HEK293T (cell line): ENCODE data around the gene MTARC2.

ENCODE experiments used
- CTCF ChIA-PET: fragments of 350-600 bp; formaldehyde crosslinking; extraction: SDS; loops from one replicate; lab custom pipeline; 2021; ENCODE audit warnings: antibody characterized with exemption, inconsistent platforms; lab: Yijun Ruan, JAX
- POLR2A ChIA-PET: fragments of 350-600 bp; formaldehyde crosslinking; extraction: SDS; loops from one replicate; lab custom pipeline; 2020; ENCODE audit warnings: antibody characterized with exemption, inconsistent platforms; lab: Yijun Ruan, JAX
- DNase-seq: peaks from one replicate; pipeline ENCODE4 v3.0.0; 2012; ENCODE audit warnings: mixed read lengths; ENCODE audit errors: extremely low spot score
- ARNT ChIP-seq: fragments of 450-650 bp; IDR thresholded peaks from 2 replicates; pipeline ENCODE4 v1.6.1; 2017; ENCODE audit warnings: mild to moderate bottlenecking
- BHLHE40 ChIP-seq: fragments of 450-650 bp; IDR thresholded peaks from 2 replicates; pipeline ENCODE4 v1.6.1; 2016; ENCODE audit warnings: mild to moderate bottlenecking, moderate library complexity, borderline replicate concordance
- CTBP1 ChIP-seq: fragments of 450-650 bp; IDR thresholded peaks from 2 replicates; pipeline ENCODE4 v1.6.1; 2016; ENCODE audit warnings: borderline replicate concordance
- ELF4 ChIP-seq: fragments of 450-650 bp; IDR thresholded peaks from 2 replicates; pipeline ENCODE4 v1.6.1; 2017; ENCODE audit warnings: antibody characterized with exemption
- FOXA1 ChIP-seq: fragments of 450-650 bp; IDR thresholded peaks from 2 replicates; pipeline ENCODE4 v1.6.1; 2016; ENCODE audit warnings: mild to moderate bottlenecking
- FOXK2 ChIP-seq: fragments of 450-650 bp; IDR thresholded peaks from 2 replicates; pipeline ENCODE4 v1.6.1; 2016; ENCODE audit warnings: mild to moderate bottlenecking
- FOXM1 ChIP-seq: fragments of 450-650 bp; IDR thresholded peaks from 2 replicates; pipeline ENCODE4 v1.6.1; 2017; ENCODE audit warnings: mild to moderate bottlenecking, borderline replicate concordance
- HDGF ChIP-seq: fragments of 450-650 bp; IDR thresholded peaks from 2 replicates; pipeline ENCODE4 v1.6.1; 2017; ENCODE audit warnings: antibody characterized with exemption, borderline replicate concordance
- L3MBTL2 ChIP-seq: fragments of 450-650 bp; conservative IDR thresholded peaks from 2 replicates; pipeline ENCODE4 v1.6.1; 2016; ENCODE audit warnings: mild to moderate bottlenecking
- LEF1 ChIP-seq: fragments of 450-650 bp; IDR thresholded peaks from 2 replicates; pipeline ENCODE4 v1.6.1; 2017; ENCODE audit warnings: mild to moderate bottlenecking, borderline replicate concordance
- NFRKB ChIP-seq: fragments of 450-650 bp; IDR thresholded peaks from 2 replicates; pipeline ENCODE4 v1.6.1; 2016; ENCODE audit warnings: mild to moderate bottlenecking, moderate library complexity
- SP1 ChIP-seq: fragments of 450-650 bp; IDR thresholded peaks from 2 replicates; pipeline ENCODE4 v1.6.1; 2017
- SUZ12 ChIP-seq: fragments of 450-650 bp; IDR thresholded peaks from 2 replicates; pipeline ENCODE4 v1.6.1; 2016; ENCODE audit warnings: mild to moderate bottlenecking
- TARDBP ChIP-seq: fragments of 450-650 bp; IDR thresholded peaks from 2 replicates; pipeline ENCODE4 v1.6.1; 2016
- ZNF384 ChIP-seq: fragments of 450-650 bp; IDR thresholded peaks from 2 replicates; pipeline ENCODE4 v1.6.1; 2016
- TF ChIP-seq, protein P1 (sequence below): fragments of 450-650 bp; IDR thresholded peaks from 2 replicates; pipeline ENCODE4 v1.6.1; 2016

MTARC2 gene

DNA sequence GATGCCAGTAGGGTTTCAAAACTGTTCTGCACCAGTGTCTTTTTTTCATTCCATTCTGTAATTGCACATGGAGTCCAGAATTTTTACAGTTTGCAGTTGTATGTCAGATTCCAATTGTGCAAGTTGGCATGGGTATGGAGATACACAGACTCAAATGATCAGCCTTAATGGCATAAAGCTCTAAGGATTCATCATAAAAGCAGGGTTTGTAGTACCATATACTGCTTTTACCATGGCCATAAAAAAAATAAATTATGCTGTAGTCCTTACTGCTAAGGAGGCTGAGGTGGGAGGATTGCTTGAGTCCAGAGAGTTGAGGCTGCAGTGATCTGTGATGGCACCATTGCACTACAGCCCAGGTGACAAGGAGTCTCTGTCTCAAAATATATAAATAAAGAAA, 48.9 kb downstream of the MTARC2 start:
- ChIA-PET POLR2A (no interaction called here), CTCF (no interaction called here)
- TF ChIP-seq ELF4 = no peak
- TF ChIP-seq FOXA1 = no peak
- TF ChIP-seq NFRKB = no peak
- TF ChIP-seq ZNF384 = no peak
- TF ChIP-seq BHLHE40 = no peak
- TF ChIP-seq L3MBTL2 = no peak
- TF ChIP-seq, protein P1, sequence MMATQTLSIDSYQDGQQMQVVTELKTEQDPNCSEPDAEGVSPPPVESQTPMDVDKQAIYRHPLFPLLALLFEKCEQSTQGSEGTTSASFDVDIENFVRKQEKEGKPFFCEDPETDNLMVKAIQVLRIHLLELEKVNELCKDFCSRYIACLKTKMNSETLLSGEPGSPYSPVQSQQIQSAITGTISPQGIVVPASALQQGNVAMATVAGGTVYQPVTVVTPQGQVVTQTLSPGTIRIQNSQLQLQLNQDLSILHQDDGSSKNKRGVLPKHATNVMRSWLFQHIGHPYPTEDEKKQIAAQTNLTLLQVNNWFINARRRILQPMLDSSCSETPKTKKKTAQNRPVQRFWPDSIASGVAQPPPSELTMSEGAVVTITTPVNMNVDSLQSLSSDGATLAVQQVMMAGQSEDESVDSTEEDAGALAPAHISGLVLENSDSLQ = no peak
- no peak for TF ChIP-seq LEF1
- no peak for TF ChIP-seq TARDBP
- no peak for TF ChIP-seq ARNT
- TF ChIP-seq FOXM1 = no peak
- TF ChIP-seq HDGF = no peak
- TF ChIP-seq FOXK2 = no peak
- no peak for TF ChIP-seq SUZ12
- no peak for TF ChIP-seq CTBP1
- DNase-seq = no peak

DNA sequence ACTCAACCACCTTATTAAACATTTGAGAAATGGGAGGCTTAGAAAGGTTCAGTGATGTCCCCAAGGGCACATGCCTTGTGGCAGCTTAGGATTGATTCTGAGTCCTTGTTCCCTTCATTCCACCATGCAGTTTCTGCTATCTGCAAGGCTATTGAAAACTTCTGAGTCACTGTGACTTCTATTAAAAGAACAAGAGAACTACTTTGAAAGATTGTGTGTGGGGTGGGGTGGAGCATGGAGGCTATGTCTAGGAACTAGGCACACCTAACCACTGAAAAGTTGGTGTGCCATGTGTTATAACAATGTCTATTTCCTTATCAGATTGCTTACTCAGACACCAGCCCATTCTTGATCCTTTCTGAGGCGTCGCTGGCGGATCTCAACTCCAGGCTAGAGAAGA, 49.4 kb downstream of the MTARC2 start:
- TF ChIP-seq SUZ12 = no peak
- TF ChIP-seq, protein P1 = no peak
- ChIA-PET CTCF (no interaction called here), POLR2A (no interaction called here)
- no peak for DNase-seq

DNA sequence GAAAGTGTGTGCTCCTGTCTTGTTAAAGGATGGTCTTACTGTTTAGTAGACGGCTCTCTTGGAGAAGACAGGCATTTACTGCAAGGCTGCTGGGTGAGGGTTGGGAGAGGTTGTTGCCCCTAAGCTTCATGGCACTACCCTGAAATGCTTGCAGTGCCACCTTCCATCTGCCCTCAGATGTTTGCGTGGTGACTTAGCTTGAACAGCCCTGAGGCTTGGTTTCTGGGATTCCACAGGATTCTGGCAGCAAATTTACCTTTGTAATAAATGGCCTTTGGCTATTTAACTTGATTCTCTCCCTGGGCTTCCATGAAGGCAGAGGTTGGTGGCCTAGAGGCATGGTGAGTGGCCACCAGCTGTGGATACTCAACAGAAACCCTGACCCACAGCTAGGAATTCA, 50.2 kb downstream of the MTARC2 start:
- ChIA-PET POLR2A (no interaction called here), CTCF (no interaction called here)
- DNase-seq = no peak
- no peak for TF ChIP-seq SUZ12
- TF ChIP-seq SP1 = no peak
- no peak for TF ChIP-seq ARNT
- TF ChIP-seq NFRKB = no peak
- no peak for TF ChIP-seq LEF1
- no peak for TF ChIP-seq BHLHE40
- TF ChIP-seq L3MBTL2 = no peak

DNA sequence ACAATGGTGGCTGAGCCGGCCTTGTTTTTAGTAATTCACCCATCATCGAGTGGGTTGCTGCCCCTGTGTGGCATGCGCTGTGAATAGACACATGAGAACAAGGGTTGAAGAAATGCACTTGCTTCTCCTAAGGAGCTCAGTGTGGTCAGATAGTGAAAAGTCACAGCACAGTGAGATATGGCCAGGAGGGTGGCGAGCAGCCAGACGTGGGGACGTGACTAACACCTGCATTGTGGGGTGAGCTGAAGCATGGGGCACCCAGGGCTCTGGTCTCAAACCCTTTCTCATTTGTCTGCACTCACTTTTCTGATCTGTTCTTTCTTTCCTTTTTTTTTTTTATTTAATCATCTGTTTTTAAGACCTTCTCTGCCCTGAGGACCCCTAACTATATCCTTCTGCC, 52.1 kb downstream of the MTARC2 start:
- TF ChIP-seq L3MBTL2 = no peak
- no peak for TF ChIP-seq ELF4
- no peak for TF ChIP-seq ARNT
- no peak for TF ChIP-seq SUZ12
- no peak for TF ChIP-seq FOXM1
- TF ChIP-seq, protein P1 = no peak
- no peak for TF ChIP-seq TARDBP
- no peak for TF ChIP-seq LEF1
- no peak for TF ChIP-seq BHLHE40
- TF ChIP-seq FOXK2 = no peak
- no peak for TF ChIP-seq SP1
- no peak for DNase-seq
- CTCF ChIA-PET = no interaction called here
- POLR2A ChIA-PET = interaction anchor here (1.5 kb wide), 1 partner anchor 8 kb away, joined by 4 read pairs; no protein-coding TSS in a partner anchor

DNA sequence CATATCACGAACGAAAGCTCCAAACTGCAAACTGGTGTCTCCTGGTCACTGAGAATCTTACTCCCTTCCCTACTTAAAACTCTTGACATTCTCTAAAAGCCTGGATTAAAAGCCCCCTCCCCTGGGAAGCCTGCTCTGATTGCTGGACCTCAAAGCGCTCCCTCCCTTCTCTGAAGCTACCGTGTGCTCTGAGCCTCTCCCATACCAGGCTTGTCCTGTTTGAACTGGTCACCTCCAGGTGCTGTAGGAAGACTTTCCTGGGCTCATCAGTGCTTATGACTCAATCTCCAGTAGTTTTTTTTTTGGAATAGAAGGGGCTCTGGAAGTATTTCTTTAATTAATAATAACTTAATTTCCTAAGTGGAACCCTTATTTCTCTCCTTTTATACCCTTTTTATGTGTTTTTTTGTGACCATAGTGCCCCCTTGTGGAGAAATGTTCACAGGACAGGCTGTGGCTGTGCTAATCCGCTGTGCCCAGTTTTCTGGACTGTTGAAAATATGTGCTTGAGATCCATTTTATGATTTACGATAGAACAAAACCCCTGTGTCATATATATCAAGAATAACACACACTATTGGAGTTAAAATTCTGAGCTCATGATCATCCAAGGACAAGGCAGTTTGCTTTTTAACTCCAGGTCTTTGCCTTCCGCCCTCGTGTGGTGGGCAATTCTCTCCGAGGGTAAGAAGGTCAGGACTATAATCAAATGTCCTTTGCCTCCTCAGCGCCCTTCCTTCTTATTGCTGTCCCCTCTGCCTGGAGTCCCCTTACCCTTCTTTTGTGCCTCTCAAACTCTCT, 55.5 kb downstream of the MTARC2 start:
- TF ChIP-seq SP1 = no peak
- CTCF ChIA-PET = interaction anchor here (0.5 to 2.1 kb wide), 15 partner anchors 11 to 1654 kb away, joined by 3 to 8 read pairs (median 4); partner anchors contain the start of gene MTARC1
- POLR2A ChIA-PET = interaction anchor here (1.2 kb wide), 1 partner anchor 56 kb away, joined by 3 read pairs; no protein-coding TSS in a partner anchor
- DNase-seq = peak; percentile 53

DNA sequence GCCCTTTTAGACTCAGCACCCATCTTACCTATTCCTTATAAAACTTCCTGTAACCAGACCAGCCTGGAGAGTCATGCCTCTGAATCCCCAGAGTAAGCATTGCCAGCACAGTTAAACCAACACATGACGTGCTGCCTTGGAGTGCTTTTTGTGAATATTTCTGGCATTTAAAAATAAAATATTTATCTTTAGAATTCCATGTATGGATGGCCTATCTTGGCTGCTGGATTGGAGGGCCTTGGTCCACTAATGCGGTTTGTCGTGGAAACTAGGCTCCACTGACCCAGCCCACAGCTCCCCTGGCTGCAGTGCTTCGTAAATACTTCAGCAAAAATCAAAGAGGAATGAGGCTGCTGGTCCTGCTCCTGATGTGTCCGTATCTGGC, 56.1 kb downstream of the MTARC2 start:
- ChIA-PET CTCF (interaction anchor here (1.0 to 2.1 kb wide), 4 partner anchors 16 to 826 kb away, joined by 3 to 8 read pairs (median 4); partner anchors contain the start of gene MTARC1), POLR2A (no interaction called here)
- DNase-seq = no peak
- TF ChIP-seq SUZ12 (no peak), CTBP1 (no peak), FOXA1 (no peak), ARNT (no peak), TARDBP (no peak), FOXK2 (no peak), LEF1 (no peak)

DNA sequence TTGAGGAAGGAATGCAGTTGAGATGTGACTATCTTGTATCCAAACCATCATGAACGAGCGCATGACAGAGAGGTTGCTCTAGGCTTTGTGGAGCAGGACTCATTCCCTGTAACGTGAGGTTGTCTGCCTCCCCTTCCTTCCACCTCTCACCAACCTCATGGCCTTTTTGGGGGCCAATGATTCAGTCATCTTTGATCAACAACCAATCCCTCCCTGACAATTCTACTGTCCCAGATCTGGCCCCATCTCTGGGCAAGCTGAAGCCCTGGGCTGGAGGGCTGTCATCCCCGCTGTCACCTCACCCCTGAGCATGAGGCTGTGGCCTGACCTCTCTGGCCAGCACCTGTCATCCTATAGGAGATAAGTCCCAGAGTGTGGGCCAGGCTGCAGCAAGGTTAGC, 58.3 kb downstream of the MTARC2 start:
- no peak for TF ChIP-seq TARDBP
- TF ChIP-seq SP1 = no peak
- no peak for TF ChIP-seq ZNF384
- TF ChIP-seq BHLHE40 = no peak
- no peak for TF ChIP-seq CTBP1
- ChIA-PET CTCF (no interaction called here), POLR2A (no interaction called here)
- DNase-seq = no peak
